Activated CD8-positive, alpha-beta T cell treated with anti-CD3 and anti-CD28 coated beads for 36 hours (primary cell): ENCODE data around the gene FOXK2. TPM values are rescaled to one million over a fixed set of nuclear protein-coding genes. Genes with fewer than 3 reads are reported as not detected.
"Not testable (repeated sequence)": the region's sequence is repeated elsewhere in the genome, so short reads cannot be mapped to it uniquely, and the experiment has no call there.

Source experiments
- ATAC-seq: fragments of 200-7000 bp; cut with Tn5 transposase; one replicate; pipeline ENCODE4 v1.10.0; 2021; ENCODE audit warnings: mild to moderate bottlenecking, moderate library complexity
- CTCF ChIA-PET: fragments of 350-600 bp; sonication (Branson Sonifier 250); formaldehyde crosslinking; loops from one replicate; lab custom pipeline; 2021; ENCODE audit warnings: antibody characterized with exemption; lab: Charles Lee
- POLR2A ChIA-PET: fragments of 350-600 bp; sonication (Branson Sonifier 250); formaldehyde crosslinking; loops from one replicate; lab custom pipeline; 2021; ENCODE audit warnings: antibody characterized with exemption; lab: Charles Lee
- DNase-seq: peaks from one replicate; pipeline ENCODE4 v3.0.0-alpha.2; 2020
- H3K27ac Mint-ChIP-seq: one replicate; pipeline ENCODE4 v1.8.0; 2021; ENCODE audit warnings: mild to moderate bottlenecking, mixed read lengths
- H3K27me3 Mint-ChIP-seq: one replicate; pipeline ENCODE4 v1.8.0; 2021; ENCODE audit warnings: mixed read lengths
- H3K36me3 Mint-ChIP-seq: one replicate; pipeline ENCODE4 v1.8.0; 2021; ENCODE audit warnings: low read depth, mixed read lengths
- H3K4me1 Mint-ChIP-seq: one replicate; pipeline ENCODE4 v1.8.0; 2021; ENCODE audit warnings: low read depth, mixed read lengths
- H3K4me3 Mint-ChIP-seq: one replicate; pipeline ENCODE4 v1.8.0; 2021; ENCODE audit warnings: mild to moderate bottlenecking, moderate library complexity, mixed read lengths
- H3K9me3 Mint-ChIP-seq: one replicate; pipeline ENCODE4 v1.8.0; 2021; ENCODE audit warnings: mixed read lengths
- intact Hi-C: fragments of 100-400 bp; cut with micrococcal nuclease; formaldehyde crosslinking; loops from one replicate; pipeline ENCODE4 v1.10.0; 2022
- total RNA-seq, 2 experiments: library from RNA; stranded (reverse); gene quantifications; one replicate each; pipeline ENCODE4 v1.2.3, GENCODE V29; 2021
- TF ChIP-seq, protein P1 (sequence below): fragments of 200-600 bp; IDR thresholded peaks from one replicate; pipeline ENCODE4 v1.8.0; 2022; ENCODE audit warnings: antibody characterized with exemption, mild to moderate bottlenecking

FOXK2 gene
- total RNA-seq, 2 experiments from 2014 or later = 55.6 to 59.5 TPM

DNA sequence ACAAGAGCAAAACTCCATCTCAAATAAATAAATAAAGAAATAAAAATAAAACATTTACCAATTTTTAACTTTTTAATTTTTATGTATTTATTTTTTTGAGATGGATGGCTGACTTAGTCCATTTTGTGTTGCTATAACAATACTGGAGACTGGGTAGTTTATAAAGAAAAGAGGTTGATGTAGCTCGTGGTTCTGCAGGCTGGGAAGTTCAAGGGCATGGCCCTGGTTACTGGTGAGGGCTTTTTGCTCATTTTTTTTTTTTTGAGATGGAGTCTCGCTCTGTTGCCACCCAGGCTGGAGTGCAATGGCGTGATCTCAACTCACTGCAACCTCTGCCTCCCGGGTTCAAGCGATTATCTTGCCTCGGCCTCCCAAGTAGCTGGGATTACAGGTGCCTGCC lies 14.2 kb upstream of the FOXK2 start:
- Mint-ChIP-seq H3K27ac (no peak overlapping the region), H3K4me1 (peaks cover 8% of the 10 kb centered on the region), H3K27me3 (no peaks in the 10 kb centered on the region), H3K36me3 (no peaks in the 10 kb centered on the region), H3K4me3 (no peak overlapping the region), H3K9me3 (no peaks in the 10 kb centered on the region)
- DNase-seq (no peak), ATAC-seq (no peak)
- CTCF ChIA-PET = interaction anchor here (1.5 to 1.7 kb wide), 2 partner anchors 48 to 81 kb away, joined by 4 read pairs; no protein-coding TSS in a partner anchor
- intact Hi-C loops = no loop called here
- POLR2A ChIA-PET = interaction anchor here (1.2 kb wide), 1 partner anchor 14 kb away, joined by 3 read pairs; no protein-coding TSS in a partner anchor
- TF ChIP-seq, protein P1, sequence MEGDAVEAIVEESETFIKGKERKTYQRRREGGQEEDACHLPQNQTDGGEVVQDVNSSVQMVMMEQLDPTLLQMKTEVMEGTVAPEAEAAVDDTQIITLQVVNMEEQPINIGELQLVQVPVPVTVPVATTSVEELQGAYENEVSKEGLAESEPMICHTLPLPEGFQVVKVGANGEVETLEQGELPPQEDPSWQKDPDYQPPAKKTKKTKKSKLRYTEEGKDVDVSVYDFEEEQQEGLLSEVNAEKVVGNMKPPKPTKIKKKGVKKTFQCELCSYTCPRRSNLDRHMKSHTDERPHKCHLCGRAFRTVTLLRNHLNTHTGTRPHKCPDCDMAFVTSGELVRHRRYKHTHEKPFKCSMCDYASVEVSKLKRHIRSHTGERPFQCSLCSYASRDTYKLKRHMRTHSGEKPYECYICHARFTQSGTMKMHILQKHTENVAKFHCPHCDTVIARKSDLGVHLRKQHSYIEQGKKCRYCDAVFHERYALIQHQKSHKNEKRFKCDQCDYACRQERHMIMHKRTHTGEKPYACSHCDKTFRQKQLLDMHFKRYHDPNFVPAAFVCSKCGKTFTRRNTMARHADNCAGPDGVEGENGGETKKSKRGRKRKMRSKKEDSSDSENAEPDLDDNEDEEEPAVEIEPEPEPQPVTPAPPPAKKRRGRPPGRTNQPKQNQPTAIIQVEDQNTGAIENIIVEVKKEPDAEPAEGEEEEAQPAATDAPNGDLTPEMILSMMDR = no peak

DNA sequence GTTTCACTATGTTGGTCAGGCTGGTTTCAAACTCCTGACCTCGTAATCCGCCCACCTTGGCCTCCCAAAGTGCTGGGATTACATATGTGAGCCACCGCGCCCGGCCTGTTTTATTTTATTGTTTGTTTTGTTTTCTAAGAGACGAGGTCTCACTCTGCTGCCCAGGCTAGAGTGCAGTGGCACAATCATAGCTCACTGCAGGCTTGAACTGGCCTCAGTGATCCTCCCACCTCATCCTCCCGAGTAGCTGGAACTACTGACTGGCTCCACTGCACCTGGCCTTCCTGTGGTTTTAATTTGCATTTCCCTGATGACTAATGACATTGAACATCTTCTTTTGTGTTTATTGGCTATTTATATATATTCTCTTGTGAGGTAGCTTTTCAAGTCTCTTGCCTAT lies 13.1 kb upstream of the FOXK2 start:
- H3K27me3 Mint-ChIP-seq, H3K36me3 Mint-ChIP-seq, H3K9me3 Mint-ChIP-seq, H3K4me3 Mint-ChIP-seq, intact Hi-C loops: not testable (repeated sequence)
- ATAC-seq = peak; percentile 96
- Mint-ChIP-seq H3K4me1 (peaks cover 10% of the 10 kb centered on the region), H3K27ac (peak overlapping the region; percentile 66)
- CTCF ChIA-PET = interaction anchor here (0.6 to 1.5 kb wide), 2 partner anchors 9 to 47 kb away, joined by 3 to 4 read pairs; no protein-coding TSS in a partner anchor
- POLR2A ChIA-PET = interaction anchor here (0.9 to 1.2 kb wide), 2 partner anchors 9 to 15 kb away, joined by 3 read pairs; no protein-coding TSS in a partner anchor
- peak; percentile 80 for DNase-seq

DNA sequence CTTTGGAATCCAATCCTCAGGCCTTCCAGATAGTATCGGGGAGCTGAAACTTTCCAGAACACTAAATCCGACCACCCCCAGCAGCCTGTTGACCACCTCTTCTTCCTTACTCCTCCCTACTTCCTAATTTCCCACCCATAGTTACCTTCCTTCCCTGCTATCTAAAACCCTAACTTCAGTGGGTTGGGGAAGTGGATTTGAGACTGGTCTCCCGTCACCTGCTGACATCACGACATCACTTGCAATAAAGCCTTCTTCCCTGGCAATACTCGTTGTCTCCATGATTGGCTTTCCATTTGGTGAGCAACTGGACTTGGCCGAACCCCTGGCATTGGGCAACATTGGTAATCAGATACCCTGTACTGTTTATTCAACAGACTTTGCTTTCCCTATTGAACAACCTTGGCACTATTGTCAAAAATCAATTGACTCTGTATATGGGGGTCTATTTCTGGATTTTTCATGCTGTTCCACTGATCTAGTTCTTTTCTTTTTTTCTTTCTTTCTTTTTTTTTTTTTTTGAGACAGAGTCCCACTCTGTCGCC lies 11.8 kb upstream of the FOXK2 start:
- CTCF ChIA-PET = interaction anchor here (0.9 to 1.6 kb wide), 2 partner anchors 20 to 44 kb away, joined by 3 to 5 read pairs; no protein-coding TSS in a partner anchor
- TF ChIP-seq, protein P1 = no peak
- Mint-ChIP-seq H3K4me1 (peaks cover 11% of the 10 kb centered on the region), H3K9me3 (no peaks in the 10 kb centered on the region), H3K27ac (no peak overlapping the region), H3K36me3 (no peaks in the 10 kb centered on the region), H3K4me3 (no peak overlapping the region), H3K27me3 (no peaks in the 10 kb centered on the region)
- intact Hi-C loops = no loop called here
- DNase-seq (no peak), ATAC-seq (no peak)
- POLR2A ChIA-PET = interaction anchor here (0.7 kb wide), 1 partner anchor 12 kb away, joined by 4 read pairs; the partner anchor contains the start of gene FOXK2

DNA sequence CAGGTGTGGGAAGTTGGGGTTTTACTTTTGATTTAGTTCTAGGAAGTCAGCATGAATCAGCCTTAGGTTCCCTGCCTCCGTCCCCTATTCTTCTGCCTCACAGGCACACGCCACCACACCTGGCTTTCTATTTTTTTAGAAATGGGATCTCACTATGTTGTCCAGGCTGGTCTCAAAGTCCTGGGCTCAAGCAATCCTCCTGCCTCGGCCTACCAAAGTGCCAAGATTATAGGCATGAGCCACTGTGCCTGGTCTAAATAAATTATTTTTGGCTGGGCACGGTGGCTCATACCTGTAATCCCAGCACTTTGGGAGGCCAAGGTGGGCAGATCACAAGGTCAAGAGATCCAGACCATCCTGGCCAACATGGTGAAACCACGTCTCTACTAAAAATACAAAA lies 7.9 kb upstream of the FOXK2 start:
- H3K27ac Mint-ChIP-seq, DNase-seq, POLR2A ChIA-PET, intact Hi-C loops, H3K4me3 Mint-ChIP-seq, H3K27me3 Mint-ChIP-seq, H3K9me3 Mint-ChIP-seq, H3K4me1 Mint-ChIP-seq, H3K36me3 Mint-ChIP-seq, CTCF ChIA-PET, ATAC-seq: not testable (repeated sequence)

DNA sequence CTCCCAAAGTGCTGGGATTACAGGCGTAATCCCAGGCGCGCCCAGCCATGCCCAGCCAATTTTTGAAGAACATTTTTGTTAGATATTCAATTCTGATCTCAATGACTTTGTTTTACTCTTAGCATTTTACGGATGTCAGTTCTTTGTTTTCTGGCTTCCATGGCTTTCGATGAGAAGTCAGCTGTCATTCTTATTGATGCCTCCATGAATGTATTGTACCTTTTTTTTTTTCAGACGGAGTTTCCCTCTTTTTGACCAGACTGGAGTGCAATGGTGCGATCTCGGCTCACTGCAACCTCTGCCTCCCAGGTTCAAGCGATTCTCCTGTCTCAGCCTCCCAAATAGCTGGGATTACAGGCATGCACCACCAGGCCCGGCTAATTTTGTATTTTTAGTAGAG lies 5.7 kb upstream of the FOXK2 start:
- POLR2A ChIA-PET, H3K4me3 Mint-ChIP-seq, CTCF ChIA-PET, H3K4me1 Mint-ChIP-seq, H3K9me3 Mint-ChIP-seq, DNase-seq, H3K27me3 Mint-ChIP-seq, H3K27ac Mint-ChIP-seq, ATAC-seq, intact Hi-C loops, H3K36me3 Mint-ChIP-seq: not testable (repeated sequence)

DNA sequence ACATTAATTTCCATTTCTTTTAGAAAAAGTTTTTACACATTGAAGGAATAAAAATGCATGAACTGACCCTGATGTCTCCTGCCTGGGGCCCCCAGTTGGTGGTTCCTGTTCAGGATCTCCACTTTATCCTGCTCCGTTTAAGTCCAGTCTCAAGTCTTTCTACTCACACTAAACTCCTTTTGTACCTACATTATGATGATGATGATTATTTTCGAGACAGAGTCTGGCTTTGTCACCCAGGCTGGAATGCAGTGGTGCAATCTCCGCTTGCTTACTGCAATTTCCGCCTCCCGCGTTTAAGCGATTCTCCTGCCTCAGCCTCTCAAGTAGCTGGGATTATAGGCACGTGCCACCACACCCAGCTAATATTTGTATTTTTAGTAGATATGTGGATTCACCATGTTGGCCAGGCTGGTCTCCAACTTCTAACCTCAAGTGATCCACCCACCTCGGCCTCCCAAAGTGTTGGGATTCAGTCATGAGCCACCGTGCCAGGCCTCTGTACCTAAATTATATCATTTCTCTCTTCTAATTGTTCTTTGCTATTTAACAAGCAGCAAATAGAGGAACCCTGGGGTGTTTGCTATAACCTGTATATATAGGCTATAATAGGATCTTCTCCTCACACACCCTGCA lies 2.2 kb upstream of the FOXK2 start:
- no peak overlapping the region for H3K27ac Mint-ChIP-seq

More for the DNA sequence above, 2.2 kb upstream of the FOXK2 start:
- Mint-ChIP-seq H3K4me3 (no peak overlapping the region), H3K4me1 (peaks cover 10% of the 10 kb centered on the region), H3K9me3 (no peaks in the 10 kb centered on the region), H3K36me3 (peaks cover 10% of the 10 kb centered on the region), H3K27me3 (no peaks in the 10 kb centered on the region)
- POLR2A ChIA-PET = no interaction called here
- TF ChIP-seq, protein P1 = no peak
- DNase-seq (no peak), ATAC-seq (no peak)
- CTCF ChIA-PET = no interaction called here
- intact Hi-C loops = no loop called here
